ENCODE results near the gene SMG6. TPM values are rescaled to one million over a fixed set of nuclear protein-coding genes. Genes with fewer than 3 reads are reported as not detected.

SMG6 gene
- total and polyA plus RNA-seq, 7 experiments from 2014 or later, result 8.6 to 65.3 (median 52.7) TPM

GRCh38 chr17:2218426-2218825, 85.2 kb downstream of the SMG6 start:
- no peaks in the 10 kb centered on the region for H3K9me3 Mint-ChIP-seq
- peaks cover 44 to 47% of the 10 kb centered on the region in 2 donors for H3K4me1 ChIP-seq (ENCODE audit: control insufficient read depth in 2 of 2, insufficient read depth in 2 of 2, low read length in 2 of 2)
- no peak overlapping the region for H3K27ac ChIP-seq (ENCODE audit: low read depth, low read length)
- H3K36me3 ChIP-seq (ENCODE audit: control insufficient read depth in 2 of 3, insufficient read depth in 3 of 3, low read length in 3 of 3), result peaks cover 0 to 4% (median 0%) of the 10 kb centered on the region in 3 experiments
- H3K4me3 ChIP-seq (ENCODE audit: low read length), result no peak overlapping the region
- ChIA-PET CTCF (interaction anchor here (1.0 kb wide), 1 partner anchor 26 kb away, joined by 4 read pairs; no protein-coding TSS in a partner anchor), POLR2A (interaction anchor here (1.0 kb wide), 1 partner anchor 164 kb away, joined by 5 read pairs; the partner anchor contains the start of gene HIC1)
- peaks cover under 1 to 16% (median 4%) of the 10 kb centered on the region in 5 donors for H3K36me3 Mint-ChIP-seq
- peak overlapping the region; percentile 51 to 97 (median 74) for H3K27ac Mint-ChIP-seq
- H3K27me3 Mint-ChIP-seq, result no peaks in the 10 kb centered on the region
- intact Hi-C loops (cut with micrococcal nuclease), result loop anchor here (5.0 kb wide), 3 partner anchors 34 to 119 kb away; partner anchors contain the start of genes SGSM2 (in 1 of the 2) and TSR1 (in 1 of the 2)
- H3K27me3 ChIP-seq (ENCODE audit: control insufficient read depth in 2 of 2, insufficient read depth in 2 of 2, low read length in 2 of 2), result no peaks in the 10 kb centered on the region
- peaks cover 32 to 72% (median 62%) of the 10 kb centered on the region in 7 donors for H3K4me1 Mint-ChIP-seq
- H3K9me3 ChIP-seq (ENCODE audit: control insufficient read depth in 2 of 3, low read length in 3 of 3), result no peaks in the 10 kb centered on the region
- ATAC-seq (no peak), DNase-seq (no peak)
- peak overlapping the region in 1 of 10 donors; percentile 52 for H3K4me3 Mint-ChIP-seq

GRCh38 chr17:2215616-2216364, 87.8 kb downstream of the SMG6 start:
- intact Hi-C loops (cut with micrococcal nuclease), result loop anchor here (1.0 to 5.0 kb wide), 9 partner anchors 8 to 158 kb away; partner anchors contain the start of genes SGSM2 (in 1 of the 2) and TSR1 (in 1 of the 2)
- H3K36me3 ChIP-seq (ENCODE audit: control insufficient read depth in 2 of 3, insufficient read depth in 3 of 3, low read length in 3 of 3), result no peaks in the 10 kb centered on the region

GRCh38 chr17:2214929-2215615, 88.5 kb downstream of the SMG6 start:
- POLR2A ChIA-PET, result interaction anchor here (0.7 to 1.8 kb wide), 7 partner anchors 9 to 255 kb away, joined by 3 to 8 read pairs (median 4); no protein-coding TSS in a partner anchor
- DNase-seq (peak in 5 of 9 donors; percentile 5 to 29 (median 21)), ATAC-seq (no peak)
- Mint-ChIP-seq H3K27me3 (no peaks in the 10 kb centered on the region), H3K36me3 (peaks cover 3 to 25% (median 8%) of the 10 kb centered on the region in 5 donors), H3K27ac (peak overlapping the region; percentile 94 to 98 (median 97)), H3K4me3 (peak overlapping the region; percentile 74 to 89 (median 80)), H3K9me3 (no peaks in the 10 kb centered on the region), H3K4me1 (peaks cover 31 to 77% (median 71%) of the 10 kb centered on the region in 7 donors)
- no peaks in the 10 kb centered on the region for H3K9me3 ChIP-seq (ENCODE audit: control insufficient read depth in 2 of 3, low read length in 3 of 3)
- H3K4me1 ChIP-seq (ENCODE audit: control insufficient read depth in 2 of 2, insufficient read depth in 2 of 2, low read length in 2 of 2), result peaks cover 34 to 58% of the 10 kb centered on the region in 2 donors
- CTCF ChIA-PET, result interaction anchor here (0.8 to 3.3 kb wide), 3 partner anchors 10 to 53 kb away, joined by 3 to 13 read pairs (median 4); no protein-coding TSS in a partner anchor
- intact Hi-C loops (cut with micrococcal nuclease), result loop anchor here (1.0 to 5.0 kb wide), 9 partner anchors 8 to 158 kb away; partner anchors contain the start of genes SGSM2 (in 1 of the 2) and TSR1 (in 1 of the 2)
- H3K27me3 ChIP-seq (ENCODE audit: control insufficient read depth in 2 of 2, insufficient read depth in 2 of 2, low read length in 2 of 2), result no peaks in the 10 kb centered on the region
- H3K4me3 ChIP-seq (ENCODE audit: low read length), result peak overlapping the region; percentile 40
- H3K27ac ChIP-seq (ENCODE audit: low read depth, low read length), result peak overlapping the region; percentile 89
- H3K36me3 ChIP-seq (ENCODE audit: control insufficient read depth in 2 of 3, insufficient read depth in 3 of 3, low read length in 3 of 3), result no peaks in the 10 kb centered on the region

More at GRCh38 chr17:2215616-2216364, 87.8 kb downstream of the SMG6 start:
- H3K4me3 ChIP-seq (ENCODE audit: low read length), result peak overlapping the region; percentile 40
- Mint-ChIP-seq H3K4me3 (peak overlapping the region; percentile 74 to 89 (median 80)), H3K27ac (peak overlapping the region; percentile 94 to 98 (median 97)), H3K9me3 (no peaks in the 10 kb centered on the region), H3K27me3 (no peaks in the 10 kb centered on the region), H3K36me3 (peaks cover 3 to 23% (median 8%) of the 10 kb centered on the region in 5 donors), H3K4me1 (peaks cover 27 to 70% (median 64%) of the 10 kb centered on the region in 7 donors)
- H3K4me1 ChIP-seq (ENCODE audit: control insufficient read depth in 2 of 2, insufficient read depth in 2 of 2, low read length in 2 of 2), result peaks cover 34 to 53% of the 10 kb centered on the region in 2 donors
- peak; percentile 98 for ATAC-seq
- H3K27me3 ChIP-seq (ENCODE audit: control insufficient read depth in 2 of 2, insufficient read depth in 2 of 2, low read length in 2 of 2), result no peaks in the 10 kb centered on the region
- POLR2A ChIA-PET, result interaction anchor here (0.6 to 1.3 kb wide), 3 partner anchors 15 to 20 kb away, joined by 3 to 5 read pairs (median 3); no protein-coding TSS in a partner anchor
- H3K27ac ChIP-seq (ENCODE audit: low read depth, low read length), result peak overlapping the region; percentile 89
- CTCF ChIA-PET, result interaction anchor here (0.6 to 3.3 kb wide), 3 partner anchors 29 to 1548 kb away, joined by 4 to 13 read pairs (median 4); no protein-coding TSS in a partner anchor
- H3K9me3 ChIP-seq (ENCODE audit: control insufficient read depth in 2 of 3, low read length in 3 of 3), result no peaks in the 10 kb centered on the region
- peak; percentile 43 to 81 (median 77) for DNase-seq

GRCh38 chr17:2214047-2214928, 89.3 kb downstream of the SMG6 start:
- Histone ChIP-seq H3K27ac (ENCODE audit: low read depth, low read length) (peak overlapping the region; percentile 89), H3K4me3 (ENCODE audit: low read length) (peak overlapping the region; percentile 40), H3K36me3 (ENCODE audit: control insufficient read depth in 2 of 3, insufficient read depth in 3 of 3, low read length in 3 of 3) (no peaks in the 10 kb centered on the region), H3K4me1 (ENCODE audit: control insufficient read depth in 2 of 2, insufficient read depth in 2 of 2, low read length in 2 of 2) (peaks cover 34 to 61% of the 10 kb centered on the region in 2 donors), H3K9me3 (ENCODE audit: control insufficient read depth in 2 of 3, low read length in 3 of 3) (no peaks in the 10 kb centered on the region), H3K27me3 (ENCODE audit: control insufficient read depth in 2 of 2, insufficient read depth in 2 of 2, low read length in 2 of 2) (no peaks in the 10 kb centered on the region)
- ChIA-PET CTCF (interaction anchor here (0.8 to 3.3 kb wide), 5 partner anchors 10 to 69 kb away, joined by 3 to 13 read pairs (median 3); no protein-coding TSS in a partner anchor), POLR2A (interaction anchor here (0.5 to 1.8 kb wide), 12 partner anchors 10 to 585 kb away, joined by 3 to 8 read pairs (median 4); no protein-coding TSS in a partner anchor)
- DNase-seq (no peak), ATAC-seq (no peak)
- H3K27me3 Mint-ChIP-seq, result no peaks in the 10 kb centered on the region
- peaks cover 31 to 78% (median 71%) of the 10 kb centered on the region in 7 donors for H3K4me1 Mint-ChIP-seq
- H3K27ac Mint-ChIP-seq, result peak overlapping the region; percentile 94 to 98 (median 97)
- H3K36me3 Mint-ChIP-seq, result peaks cover 3 to 26% (median 8%) of the 10 kb centered on the region in 5 donors
- no peaks in the 10 kb centered on the region for H3K9me3 Mint-ChIP-seq
- H3K4me3 Mint-ChIP-seq, result peak overlapping the region; percentile 74 to 89 (median 80)
- intact Hi-C loops (cut with micrococcal nuclease), result no loop called here

GRCh38 chr17:2213291-2213960, 90.2 kb downstream of the SMG6 start:
- Mint-ChIP-seq H3K4me1 (peaks cover 35 to 79% (median 68%) of the 10 kb centered on the region in 7 donors), H3K27me3 (no peaks in the 10 kb centered on the region), H3K9me3 (no peaks in the 10 kb centered on the region), H3K36me3 (peaks cover under 1 to 27% (median 8%) of the 10 kb centered on the region in 5 donors), H3K27ac (peak overlapping the region; percentile 94 to 98 (median 97)), H3K4me3 (peak overlapping the region; percentile 45 to 86 (median 78))
- no peaks in the 10 kb centered on the region for H3K9me3 ChIP-seq (ENCODE audit: control insufficient read depth in 2 of 3, low read length in 3 of 3)
- no peaks in the 10 kb centered on the region for H3K27me3 ChIP-seq (ENCODE audit: control insufficient read depth in 2 of 2, insufficient read depth in 2 of 2, low read length in 2 of 2)
- peak overlapping the region; percentile 89 for H3K27ac ChIP-seq (ENCODE audit: low read depth, low read length)
- POLR2A ChIA-PET, result interaction anchor here (0.6 to 1.8 kb wide), 8 partner anchors 9 to 167 kb away, joined by 3 to 8 read pairs (median 5); no protein-coding TSS in a partner anchor
- peaks cover 34 to 58% of the 10 kb centered on the region in 2 donors for H3K4me1 ChIP-seq (ENCODE audit: control insufficient read depth in 2 of 2, insufficient read depth in 2 of 2, low read length in 2 of 2)
- H3K4me3 ChIP-seq (ENCODE audit: low read length), result no peak overlapping the region
- DNase-seq (no peak), ATAC-seq (no peak)
- CTCF ChIA-PET, result interaction anchor here (0.8 to 3.3 kb wide), 4 partner anchors 17 to 70 kb away, joined by 3 to 13 read pairs (median 4); no protein-coding TSS in a partner anchor
- intact Hi-C loops (cut with micrococcal nuclease), result no loop called here
- H3K36me3 ChIP-seq (ENCODE audit: control insufficient read depth in 2 of 3, insufficient read depth in 3 of 3, low read length in 3 of 3), result no peaks in the 10 kb centered on the region
